HG02870 (cell line): ENCODE measurements around the gene MAPK10.
"Not testable (repeated sequence)": the region's sequence is repeated elsewhere in the genome, so short reads cannot be mapped to it uniquely, and the experiment has no call there.

Source experiments
- ATAC-seq: cut with Tn5 transposase; IDR thresholded peaks from one replicate; pipeline ENCODE4 v1.9.1; 2021; ENCODE audit warnings: mild to moderate bottlenecking, moderate library complexity; ENCODE audit not compliant: unreplicated experiment

The MAPK10 gene

DNA sequence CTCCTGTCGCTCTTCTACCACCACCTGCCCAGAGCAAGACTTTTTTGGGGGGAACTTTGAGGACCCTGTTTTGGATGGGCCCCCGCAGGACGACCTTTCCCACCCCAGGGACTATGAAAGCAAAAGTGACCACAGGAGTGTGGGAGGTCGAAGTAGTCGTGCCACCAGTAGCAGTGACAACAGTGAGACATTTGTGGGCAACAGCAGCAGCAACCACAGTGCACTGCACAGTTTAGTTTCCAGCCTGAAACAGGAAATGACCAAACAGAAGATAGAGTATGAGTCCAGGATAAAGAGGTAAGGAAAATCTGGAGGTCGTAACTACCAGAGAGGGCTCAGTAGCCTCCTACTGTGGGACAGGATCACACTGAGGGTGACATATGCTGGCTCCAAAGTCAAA lies 364.5 kb downstream of the MAPK10 start:
- no peak for ATAC-seq

DNA sequence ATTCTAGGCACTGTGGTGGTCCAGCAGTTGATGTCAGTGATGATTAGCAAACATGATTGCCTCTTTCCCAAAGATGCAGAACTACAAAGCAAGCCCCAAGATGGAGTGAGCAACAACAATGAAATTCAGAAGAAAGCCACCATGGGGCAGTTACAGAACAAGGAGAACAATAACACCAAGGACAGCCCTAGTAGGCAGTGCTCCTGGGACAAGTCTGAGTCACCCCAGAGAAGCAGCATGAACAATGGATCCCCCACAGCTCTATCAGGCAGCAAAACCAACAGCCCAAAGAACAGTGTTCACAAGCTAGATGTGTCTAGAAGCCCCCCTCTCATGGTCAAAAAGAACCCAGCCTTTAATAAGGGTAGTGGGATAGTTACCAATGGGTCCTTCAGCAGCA lies 365.3 kb downstream of the MAPK10 start:
- no peak for ATAC-seq

DNA sequence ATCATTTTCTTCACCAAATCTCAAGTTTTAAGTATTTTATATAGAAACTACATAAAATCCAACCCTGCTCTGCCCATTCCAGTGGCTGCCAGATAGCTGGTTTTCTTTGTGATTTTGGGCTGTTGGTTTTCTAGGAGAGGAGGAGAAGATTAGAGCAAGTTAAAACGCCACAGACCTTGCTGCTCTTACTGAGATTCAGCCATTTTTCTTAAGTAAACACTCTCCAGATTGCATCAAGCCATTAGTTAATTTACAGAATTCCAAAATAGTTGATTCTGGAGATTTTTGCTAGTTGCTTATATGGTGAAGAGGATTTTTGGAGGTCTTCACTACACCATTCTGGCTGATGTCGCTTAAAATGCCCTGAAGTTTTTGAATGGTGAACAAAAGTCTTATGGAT lies 366.2 kb downstream of the MAPK10 start:
- ATAC-seq: no peak

DNA sequence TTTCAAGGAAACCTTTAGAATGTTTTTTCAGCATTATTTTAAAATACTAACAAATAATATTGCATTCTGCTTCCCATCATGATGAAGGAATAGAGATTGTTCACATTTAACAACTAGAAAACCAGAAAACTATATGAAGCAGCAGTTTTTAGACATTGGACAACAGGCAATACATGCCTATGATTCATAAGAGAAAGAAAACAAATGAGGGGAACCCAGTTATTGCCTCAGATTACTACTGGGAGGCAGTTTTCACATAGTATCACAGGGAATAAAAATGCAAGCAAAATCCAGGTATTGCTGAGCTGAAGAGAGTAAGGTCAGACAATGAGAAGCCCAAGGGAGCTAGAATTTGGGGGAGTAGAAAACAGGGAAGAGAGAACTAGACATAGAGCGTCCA lies 373.6 kb downstream of the MAPK10 start:
- no peak for ATAC-seq

DNA sequence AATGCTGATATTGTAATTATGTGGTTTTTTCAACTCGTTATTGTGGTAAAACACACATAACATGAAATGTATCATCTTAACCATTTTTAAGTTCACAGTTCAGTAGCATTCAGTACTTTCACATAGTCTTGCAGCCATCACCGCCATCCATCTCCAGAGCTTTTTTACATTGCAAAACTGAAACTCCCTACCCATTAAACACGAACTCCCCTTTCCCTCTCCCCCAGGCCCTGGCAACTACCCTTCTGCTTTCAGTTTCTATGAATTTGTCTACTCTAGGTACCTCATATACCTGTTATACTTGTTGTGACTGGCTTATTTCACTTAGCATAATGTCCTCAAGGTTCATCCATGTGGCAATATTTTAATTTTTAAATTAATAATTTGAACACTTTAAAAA lies 380.6 kb downstream of the MAPK10 start:
- ATAC-seq: peak; percentile 97

DNA sequence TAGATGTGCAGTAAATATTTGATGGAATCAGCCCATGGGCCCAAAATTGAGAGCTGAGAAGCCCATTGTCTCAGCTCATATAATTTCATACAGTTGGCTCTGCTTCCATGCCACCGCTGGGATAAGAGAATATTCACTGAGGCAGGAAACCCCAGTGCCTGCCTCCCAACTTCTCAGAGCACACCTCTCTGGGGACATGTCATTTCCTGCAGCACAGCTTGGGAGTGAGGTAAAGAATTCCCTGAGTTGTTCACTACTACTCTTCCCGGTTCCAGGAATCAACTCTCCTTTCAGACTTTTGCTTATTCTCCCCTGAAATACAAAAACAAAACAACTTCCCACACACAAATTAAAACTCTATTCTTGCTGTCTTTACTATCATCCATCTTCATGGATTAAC lies 389.3 kb downstream of the MAPK10 start:
- ATAC-seq: no peak

DNA sequence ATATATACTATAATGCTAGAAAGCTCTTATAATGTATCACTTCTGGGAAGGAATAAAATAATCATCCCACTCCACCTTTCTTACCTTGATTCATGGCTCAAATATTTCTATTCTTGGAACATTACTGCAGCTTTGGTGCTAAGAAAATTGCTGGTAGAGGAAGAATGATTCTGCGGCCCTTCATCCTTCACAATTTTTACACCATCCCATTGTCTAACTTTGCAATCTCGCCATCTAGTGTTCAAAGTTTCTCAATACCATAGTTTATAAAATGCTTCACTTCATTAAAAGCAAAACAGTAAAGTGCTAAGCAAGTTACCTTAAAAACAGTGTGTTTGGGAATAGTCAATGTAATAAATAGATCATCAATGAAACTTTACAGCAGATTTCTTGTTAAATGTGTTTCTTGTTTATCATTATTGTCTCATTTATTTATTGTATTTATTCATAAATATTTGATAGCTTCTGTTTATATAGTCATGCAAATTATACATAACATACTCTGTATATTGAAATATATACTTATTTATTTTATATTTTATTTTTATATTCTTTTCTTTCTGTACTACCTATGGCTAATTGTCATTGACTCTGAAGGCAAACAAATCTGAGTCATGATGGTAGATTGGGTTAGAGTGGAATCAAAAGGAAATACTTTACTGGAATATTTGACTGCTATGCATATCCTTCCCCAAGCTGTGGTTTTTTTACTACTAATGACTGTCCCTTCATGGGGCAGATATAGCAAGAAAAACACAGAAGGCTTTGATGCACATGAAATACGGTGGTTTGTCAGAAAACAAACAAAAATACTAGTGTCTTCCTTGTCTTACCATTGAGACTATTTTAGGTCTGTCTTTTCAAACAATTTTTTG lies 390.7 kb downstream of the MAPK10 start:
- peak; percentile 57 for ATAC-seq

DNA sequence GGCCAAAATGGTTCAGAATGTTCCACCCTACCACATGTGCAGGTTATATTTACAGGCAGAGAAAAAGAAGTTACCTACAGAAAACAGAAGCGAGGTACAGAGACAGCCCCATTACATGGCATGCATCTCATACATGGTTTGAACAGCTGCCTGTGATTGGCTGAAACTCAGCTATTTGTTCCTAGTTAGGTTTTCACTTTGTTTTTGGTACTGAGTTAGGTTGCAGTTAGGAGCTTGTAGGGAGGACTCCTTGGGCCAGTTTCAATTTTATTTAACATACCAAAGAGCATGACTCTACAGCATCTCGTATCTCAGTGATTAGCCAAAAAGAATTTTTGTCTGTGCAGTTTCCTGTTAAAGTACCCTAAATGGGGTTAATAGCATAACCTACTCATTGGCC lies 392.0 kb downstream of the MAPK10 start:
- ATAC-seq: peak; percentile 51

DNA sequence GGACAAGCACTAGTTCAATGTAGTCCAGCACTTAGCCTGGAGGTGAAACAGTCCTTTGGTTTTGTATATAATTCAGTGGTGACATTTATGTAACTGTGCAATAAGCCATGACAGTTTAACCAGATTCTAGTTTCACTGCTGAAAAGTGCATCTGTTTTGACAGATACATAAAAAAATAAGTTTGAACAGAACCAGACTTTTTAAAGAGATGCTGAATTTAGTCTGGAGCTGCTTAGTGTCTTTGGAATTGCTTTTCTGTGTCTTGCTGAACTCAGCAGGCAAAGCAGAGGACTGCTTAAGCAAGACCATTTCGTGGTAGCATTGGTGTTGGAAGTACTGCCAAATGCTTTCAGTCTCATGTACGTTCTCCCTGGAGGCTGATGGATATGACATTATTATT lies 393.5 kb downstream of the MAPK10 start:
- ATAC-seq: no peak

DNA sequence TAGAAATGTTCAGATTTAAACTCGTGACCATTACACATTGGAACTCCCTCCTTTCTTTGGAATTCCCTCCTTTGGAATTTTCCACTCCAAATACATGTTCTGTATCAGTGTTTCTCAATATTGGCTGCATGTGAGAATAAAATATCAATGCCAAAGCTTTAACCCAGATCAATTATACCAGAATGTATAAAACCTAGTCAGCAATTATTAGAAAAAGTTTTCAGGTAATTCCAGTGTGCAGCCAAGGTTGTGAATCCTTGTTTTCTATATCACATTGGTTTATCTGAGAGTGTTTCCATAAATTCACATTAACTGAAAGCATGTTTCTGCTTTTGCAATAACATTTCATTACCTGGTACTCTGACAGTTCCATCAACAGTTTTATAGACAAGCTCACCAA lies 394.3 kb downstream of the MAPK10 start:
- ATAC-seq: no peak

DNA sequence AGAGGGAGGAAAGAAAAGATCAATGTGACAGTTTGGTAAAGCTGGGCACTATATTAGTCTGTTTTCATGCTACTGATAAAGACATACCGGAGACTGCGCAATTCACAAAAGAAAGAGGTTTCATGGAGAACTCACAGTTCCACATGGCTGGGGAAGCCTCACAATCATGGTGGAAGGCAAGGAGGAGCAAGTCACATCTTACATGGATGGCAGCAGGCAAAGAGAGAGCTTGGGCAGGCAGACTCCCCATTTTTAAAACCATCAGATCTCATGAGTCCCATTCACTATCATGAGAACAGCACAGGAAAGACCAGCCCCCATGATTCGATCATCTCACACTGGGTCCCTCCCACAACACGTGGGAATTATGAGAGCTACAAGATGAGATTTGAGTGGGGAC lies 394.8 kb downstream of the MAPK10 start:
- ATAC-seq: not testable (repeated sequence)

DNA sequence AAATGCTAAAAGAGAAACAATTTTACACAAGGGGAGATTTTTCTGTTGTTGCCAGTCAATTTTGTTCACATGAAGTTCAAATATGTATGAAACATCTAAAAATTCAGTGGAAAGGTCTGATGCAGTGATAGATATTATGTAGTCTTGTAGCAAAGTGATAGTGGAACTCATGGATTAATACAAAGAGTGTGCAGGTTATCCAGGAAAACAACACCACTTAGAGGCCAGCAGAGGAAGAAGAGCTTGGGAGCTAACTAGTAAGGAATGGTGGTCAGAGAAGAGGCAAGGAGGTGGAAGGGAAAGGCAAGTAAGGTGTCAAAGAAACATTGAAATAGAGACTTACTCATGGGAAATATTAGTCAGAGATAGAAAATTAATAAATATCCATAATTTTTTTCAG lies 395.6 kb downstream of the MAPK10 start:
- no peak for ATAC-seq

DNA sequence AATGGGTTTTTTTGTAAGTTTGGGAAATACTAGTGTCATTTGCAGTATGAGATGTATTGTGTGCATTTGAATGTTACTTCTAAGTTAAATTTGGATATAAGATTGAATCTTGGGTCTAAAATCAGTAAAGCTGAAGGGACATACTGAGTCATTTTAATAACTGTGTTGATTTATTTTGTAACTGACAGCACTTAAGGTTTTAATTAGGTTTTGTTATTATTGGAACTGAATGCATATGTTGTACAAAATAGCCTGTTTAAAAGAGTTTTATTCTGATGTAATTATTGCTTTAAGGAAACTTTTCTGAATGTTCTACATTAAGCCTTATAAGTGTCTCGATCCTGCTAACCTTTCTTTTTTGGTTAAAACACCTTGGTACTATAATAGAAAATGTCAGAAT lies 396.6 kb downstream of the MAPK10 start:
- no peak for ATAC-seq

DNA sequence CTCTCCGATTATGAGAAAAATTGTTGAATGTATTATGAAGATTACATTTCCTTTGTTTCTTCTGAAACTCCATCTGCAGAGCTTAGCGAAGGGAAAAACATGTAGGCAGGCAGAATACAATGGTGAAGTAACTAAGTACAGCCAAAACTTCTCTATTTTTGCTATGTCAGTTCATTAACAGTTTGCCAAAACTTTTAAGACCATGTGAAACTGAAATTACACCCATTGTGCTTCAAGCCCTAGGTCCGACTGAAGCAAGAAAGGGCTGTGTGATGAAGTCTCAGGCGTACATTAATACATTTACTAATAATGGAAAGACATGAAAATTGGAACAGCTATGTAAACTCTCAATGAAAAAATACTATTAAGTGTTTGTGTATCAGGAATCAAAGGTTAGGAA lies 398.0 kb downstream of the MAPK10 start:
- no peak for ATAC-seq

DNA sequence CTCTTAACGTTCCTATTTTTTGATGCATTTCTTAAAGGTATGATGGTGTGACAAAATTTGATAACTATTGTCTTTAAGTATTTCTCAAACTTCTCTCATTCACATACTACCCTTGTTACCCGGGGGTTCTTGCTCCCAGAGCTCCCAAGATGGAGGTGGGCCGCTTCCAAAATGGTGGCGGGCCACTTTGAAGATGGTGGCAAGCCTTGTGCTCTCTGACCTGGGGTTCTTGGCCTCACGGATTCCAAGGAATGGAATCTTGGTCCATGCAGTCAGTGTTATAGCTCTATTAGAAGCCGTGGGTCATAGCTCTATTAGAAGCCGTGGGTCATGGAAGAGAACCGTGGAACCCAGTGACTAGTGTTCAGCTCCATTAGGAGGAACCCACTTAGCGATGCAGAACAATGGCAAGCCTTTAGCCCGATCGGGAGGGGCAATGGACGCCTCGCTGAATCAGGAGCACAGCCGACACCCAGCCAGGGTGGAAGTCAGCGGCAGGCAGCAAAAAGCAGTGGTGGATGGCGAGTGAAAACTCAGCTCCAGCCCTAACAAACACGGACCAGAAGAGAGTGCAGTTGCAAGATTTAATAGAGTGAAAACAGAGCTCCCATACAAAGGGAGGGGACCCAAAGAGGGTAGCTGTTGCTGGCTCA lies 403.4 kb downstream of the MAPK10 start:
- no peak for ATAC-seq

DNA sequence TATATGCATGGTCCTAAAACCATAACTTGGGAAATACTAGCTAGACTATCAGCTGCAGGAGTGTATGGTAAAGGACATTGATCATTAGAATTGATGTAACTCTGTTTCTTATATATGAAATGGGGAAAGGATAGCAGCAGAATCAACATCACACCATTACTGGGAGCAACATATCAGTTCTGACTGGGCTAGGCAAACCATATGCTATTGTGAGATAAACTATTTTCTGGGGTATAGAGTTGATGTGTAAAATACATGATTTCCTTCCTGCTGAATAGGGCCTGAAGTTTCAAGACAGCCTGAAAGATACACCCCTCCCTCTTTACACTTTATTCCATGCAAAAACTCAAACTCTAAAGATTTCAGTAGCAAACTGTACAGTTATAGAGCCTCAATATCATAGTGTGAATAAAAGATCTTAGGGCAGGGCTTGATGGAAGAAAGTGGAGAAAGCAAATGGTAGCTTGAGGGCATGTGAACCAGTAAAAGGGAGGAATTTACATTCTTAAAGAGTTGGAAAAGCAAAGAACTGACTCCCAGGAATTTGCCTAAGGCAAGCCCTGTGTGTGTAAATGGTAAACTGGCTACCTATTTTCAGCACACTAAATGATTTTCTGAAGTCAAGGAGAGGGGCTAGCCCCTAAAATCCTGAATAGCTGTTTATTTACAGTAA lies 404.1 kb downstream of the MAPK10 start:
- no peak for ATAC-seq

DNA sequence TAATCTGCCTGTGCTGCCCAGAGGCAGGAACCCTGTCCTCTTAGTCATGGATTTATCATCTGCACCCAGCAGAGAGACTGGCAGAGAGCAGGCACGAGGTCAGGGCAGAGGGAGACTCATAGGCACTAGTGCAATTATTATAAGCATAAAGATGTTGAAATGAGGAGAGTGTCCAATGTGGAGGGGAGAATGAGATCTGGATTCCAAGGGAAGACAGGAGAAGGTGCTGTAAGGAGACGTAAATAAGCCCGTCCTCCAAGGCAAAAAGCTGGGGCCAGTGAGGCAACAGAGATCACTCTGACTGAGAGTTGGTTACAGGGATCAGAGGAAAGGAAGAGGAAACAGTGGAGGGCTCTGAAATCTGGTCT lies 406.2 kb downstream of the MAPK10 start:
- no peak for ATAC-seq

DNA sequence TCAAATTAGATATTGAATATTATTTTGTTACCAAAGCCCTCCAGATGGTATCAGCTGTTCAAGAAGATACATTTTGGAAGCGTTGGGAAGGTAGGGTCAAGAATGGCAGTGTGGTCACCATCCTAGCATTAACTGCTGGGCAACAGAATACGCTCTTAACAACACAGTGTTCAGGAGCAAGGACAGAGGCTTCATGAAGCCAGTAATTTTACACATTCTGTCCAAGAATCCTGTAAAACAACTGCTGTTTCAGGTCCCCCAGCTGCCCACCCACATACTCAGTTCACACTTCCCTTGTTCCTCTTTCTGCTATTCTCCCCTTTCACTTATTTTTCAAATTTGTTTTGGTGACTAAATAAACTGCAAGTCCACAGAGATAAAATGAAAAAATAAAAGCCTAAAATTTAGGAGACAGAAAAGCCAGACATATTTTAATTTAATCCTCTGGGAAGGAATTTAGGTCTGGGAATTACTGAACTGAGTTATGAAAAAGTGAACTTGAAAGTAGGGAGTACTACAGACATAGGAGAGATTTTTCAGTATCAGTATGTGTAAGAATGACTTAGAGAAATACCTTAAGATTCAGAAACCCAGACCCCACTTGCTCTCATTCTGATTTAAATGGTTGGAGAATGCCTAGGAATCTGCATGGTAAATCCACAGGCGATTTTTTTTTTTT lies 406.7 kb downstream of the MAPK10 start:
- ATAC-seq: peak; percentile 78

DNA sequence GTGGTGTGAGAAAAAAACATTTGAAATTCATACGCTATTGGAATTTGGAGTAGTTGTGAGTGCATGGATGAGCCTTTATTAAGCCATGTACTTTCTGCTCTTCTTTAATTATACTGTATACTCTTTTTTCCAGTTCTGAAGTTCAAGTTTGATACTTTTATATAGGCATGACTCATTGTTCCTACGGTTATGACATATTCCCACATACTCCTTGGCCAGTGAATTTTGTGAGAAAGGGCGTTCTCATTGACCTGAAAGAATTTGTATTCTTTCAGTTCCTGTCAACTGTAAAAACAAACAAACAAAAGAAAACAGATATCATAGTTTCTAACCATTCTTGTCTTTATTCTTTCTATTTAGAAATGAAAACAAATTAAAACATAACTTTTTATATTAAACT lies 407.3 kb downstream of the MAPK10 start:
- ATAC-seq: no peak

DNA sequence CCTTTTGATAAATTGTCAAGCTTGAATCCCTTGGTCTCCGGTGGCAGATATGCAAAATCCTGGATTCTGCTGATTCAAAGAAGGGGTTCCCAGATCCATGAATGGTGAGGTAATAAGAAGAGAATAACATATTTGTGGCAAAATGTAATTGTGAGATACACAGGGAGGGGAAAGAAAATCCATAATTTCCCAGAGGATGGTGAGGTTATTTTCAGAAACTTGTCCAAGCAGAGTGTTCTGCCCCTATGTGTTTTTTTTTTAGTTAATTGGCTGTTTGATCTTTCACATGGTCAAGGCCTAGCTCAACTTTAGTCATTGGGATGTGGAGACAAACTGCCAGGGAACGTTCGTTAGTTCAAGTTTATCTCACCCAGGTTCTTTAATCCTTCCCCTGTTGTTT lies 408.8 kb downstream of the MAPK10 start:
- ATAC-seq: no peak

DNA sequence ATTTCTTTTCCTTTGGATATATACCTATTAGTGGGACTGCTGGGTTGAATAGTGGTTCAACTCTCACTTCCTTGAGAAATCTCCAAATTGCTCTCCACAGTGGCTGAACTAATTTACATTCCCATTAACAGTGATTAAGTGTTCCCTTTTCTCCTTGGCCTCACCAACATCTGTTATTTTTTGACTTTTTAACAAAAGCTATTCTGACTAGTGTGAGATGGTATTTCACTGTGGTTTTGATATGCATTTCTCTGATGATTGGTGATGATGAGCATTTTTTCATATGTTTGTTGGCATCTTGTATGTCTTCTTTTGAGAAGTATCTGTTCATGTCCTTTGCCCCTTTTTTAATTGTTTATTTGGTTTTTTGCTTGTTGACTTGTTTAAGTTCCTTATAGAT lies 413.0 kb downstream of the MAPK10 start:
- ATAC-seq: no peak

DNA sequence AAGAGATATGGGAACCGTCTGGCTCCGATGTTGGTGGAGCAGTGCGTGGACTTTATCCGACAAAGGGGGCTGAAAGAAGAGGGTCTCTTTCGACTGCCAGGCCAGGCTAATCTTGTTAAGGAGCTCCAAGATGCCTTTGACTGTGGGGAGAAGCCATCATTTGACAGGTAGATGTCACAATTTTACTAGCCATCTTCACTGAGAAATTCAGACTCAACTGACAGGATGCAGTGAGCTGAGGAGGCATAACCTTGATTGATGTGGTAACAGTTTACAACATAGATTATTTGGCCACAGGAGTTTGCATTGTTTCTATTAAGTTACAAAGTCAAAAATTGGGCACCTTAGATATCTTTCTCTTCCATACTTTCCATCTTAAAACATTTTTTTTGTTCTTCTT lies 417.7 kb downstream of the MAPK10 start:
- no peak for ATAC-seq
